Left kidney (tissue), 8 donors: Measurements from ENCODE around the gene HCAR2. TPM values are rescaled to one million over a fixed set of nuclear protein-coding genes. Genes with fewer than 3 reads are reported as not detected.
"Not testable (repeated sequence)": the region's sequence is repeated elsewhere in the genome, so short reads cannot be mapped to it uniquely, and the experiment has no call there.

Source experiments
- DNase-seq: peaks from one replicate; pipeline ENCODE4 v3.0.0-alpha.2; 2013
- long read RNA-seq, 8 donors: transcript quantifications; one replicate each; lab custom pipeline, GENCODE V29; 2026
- polyA plus RNA-seq: library from polyadenylated mRNA; unstranded; fragments of 120-200 nt; gene quantifications from one replicate; pipeline ENCODE4 v1.2.1, GENCODE V29; 2013; ENCODE audit not compliant: insufficient read length

HCAR2 gene
- polyA plus RNA-seq: 0.57 TPM
- long read RNA-seq, donor 1, partial matches to known transcripts: 0 of 1 reads
- long read RNA-seq, donor 1, other reads (novel, unspliced or antisense): 0 of 1 reads
- long read RNA-seq, donor 2, partial matches to known transcripts: 0 of 1 reads
- long read RNA-seq, donor 2, other reads (novel, unspliced or antisense): 0 of 1 reads
- long read RNA-seq, donor 3: 0 reads
- long read RNA-seq, donor 4: 0 reads
- long read RNA-seq, donor 5: 0 reads
- long read RNA-seq, donor 6, partial matches to known transcripts: 0 of 2 reads
- long read RNA-seq, donor 6, other reads (novel, unspliced or antisense): 0 of 2 reads
- long read RNA-seq, donor 7: 0 reads
- long read RNA-seq, donor 8, partial matches to known transcripts: 0 of 1 reads
- long read RNA-seq, donor 8, other reads (novel, unspliced or antisense): 0 of 1 reads

- not testable (repeated sequence) for DNase-seq
Observed at GRCh38 chr12:122702890-122703611, at the start of gene HCAR2. Gene HCAR2, minus strand, starts transcription at chr12:122703357. Its CDS starts 74 bp downstream, at chr12:122703283.

- DNase-seq: peak; percentile 96
Observed at GRCh38 chr12:122752464-122753318, 49.5 kb upstream of the HCAR2 start, which contains the start of gene DENR. Gene DENR, plus strand, starts transcription at chr12:122752824. Its CDS starts 878 bp downstream, at chr12:122753702.

- not testable (repeated sequence) for DNase-seq
Observed at GRCh38 chr12:122750781-122751515, 47.8 kb upstream of the HCAR2 start.

GRCh38 chr12:122749569-122750332, 46.6 kb upstream of the HCAR2 start:
- DNase-seq: no peak

GRCh38 chr12:122747224-122748135, 44.3 kb upstream of the HCAR2 start:
- no peak for DNase-seq

GRCh38 chr12:122743895-122744525, 40.9 kb upstream of the HCAR2 start:
- no peak for DNase-seq

GRCh38 chr12:122740351-122740750, 37.2 kb upstream of the HCAR2 start:
- DNase-seq: no peak

GRCh38 chr12:122738571-122738970, 35.4 kb upstream of the HCAR2 start:
- no peak for DNase-seq

- DNase-seq: no peak
Observed at GRCh38 chr12:122732611-122733010, 29.5 kb upstream of the HCAR2 start.

GRCh38 chr12:122732170-122732569, 29.0 kb upstream of the HCAR2 start:
- no peak for DNase-seq

- DNase-seq: peak; percentile 54
Observed at GRCh38 chr12:122730215-122731014, 27.3 kb upstream of the HCAR2 start, which contains the start of gene HCAR1. Gene HCAR1, minus strand, starts transcription at chr12:122730844. Its CDS starts 505 bp downstream, at chr12:122730339.

GRCh38 chr12:122729583-122730214, 26.5 kb upstream of the HCAR2 start:
- DNase-seq: no peak

GRCh38 chr12:122726080-122726558, 23.0 kb upstream of the HCAR2 start:
- DNase-seq: no peak

- DNase-seq: no peak
Observed at GRCh38 chr12:122725452-122726079, 22.4 kb upstream of the HCAR2 start.

- no peak for DNase-seq
Observed at GRCh38 chr12:122724641-122725243, 21.6 kb upstream of the HCAR2 start.

GRCh38 chr12:122722387-122722786, 19.2 kb upstream of the HCAR2 start:
- no peak for DNase-seq
